HG02759 (cell line): Measurements from ENCODE around the gene NQO1.
"Not testable (repeated sequence)": the region's sequence is repeated elsewhere in the genome, so short reads cannot be mapped to it uniquely, and the experiment has no call there.

ENCODE experiments used
- ATAC-seq: cut with Tn5 transposase; IDR thresholded peaks from one replicate; pipeline ENCODE4 v1.9.1; 2021; ENCODE audit warnings: mild to moderate bottlenecking, moderate library complexity; ENCODE audit not compliant: unreplicated experiment

The NQO1 gene

GRCh38 chr16:69726313-69727060, at the start of gene NQO1:
Gene NQO1 (minus strand): TSS chr16:69726560. CDS start chr16:69726439, 121 bp downstream.
- ATAC-seq, result peak; percentile 99

GRCh38 chr16:69775563-69775962, 49.2 kb upstream of the NQO1 start:
- no peak for ATAC-seq

- ATAC-seq, result peak; percentile 79
These were observed 47.0 kb upstream of the NQO1 start for GRCh38 chr16:69773260-69773947.

- no peak for ATAC-seq
These were observed 45.2 kb upstream of the NQO1 start for GRCh38 chr16:69771651-69771967.

- no peak for ATAC-seq
These were observed 43.0 kb upstream of the NQO1 start for GRCh38 chr16:69769404-69769803.

- no peak for ATAC-seq
These were observed 42.3 kb upstream of the NQO1 start for GRCh38 chr16:69768666-69769065.

- no peak for ATAC-seq
These were observed 41.3 kb upstream of the NQO1 start for GRCh38 chr16:69767459-69768229.

GRCh38 chr16:69763599-69763942, 37.2 kb upstream of the NQO1 start:
- no peak for ATAC-seq

GRCh38 chr16:69762814-69763598, 36.6 kb upstream of the NQO1 start:
- peak; percentile 4 for ATAC-seq

- peak; percentile 90 for ATAC-seq
These were observed 35.8 kb upstream of the NQO1 start, which contains the start of gene WWP2 for GRCh38 chr16:69761983-69762813. Gene WWP2 (plus strand): TSS chr16:69762332. CDS start chr16:69787011, 24,679 bp downstream.

GRCh38 chr16:69757375-69757774, 31.0 kb upstream of the NQO1 start:
- not testable (repeated sequence) for ATAC-seq

- ATAC-seq, result no peak
These were observed 30.3 kb upstream of the NQO1 start for GRCh38 chr16:69756705-69757104.

- peak; percentile 98 for ATAC-seq
These were observed 28.3 kb upstream of the NQO1 start, which contains the start of gene NOB1 for GRCh38 chr16:69754469-69755310. Gene NOB1 (minus strand): TSS chr16:69754926. CDS start chr16:69754910, 16 bp downstream.

- no peak for ATAC-seq
These were observed 27.7 kb upstream of the NQO1 start for GRCh38 chr16:69754143-69754468.

GRCh38 chr16:69748694-69749345, 22.5 kb upstream of the NQO1 start:
- ATAC-seq, result no peak

GRCh38 chr16:69747115-69747514, 20.8 kb upstream of the NQO1 start:
- ATAC-seq, result no peak

- no peak for ATAC-seq
These were observed 19.6 kb upstream of the NQO1 start for GRCh38 chr16:69745959-69746358.

- ATAC-seq, result no peak
These were observed 18.9 kb upstream of the NQO1 start for GRCh38 chr16:69745232-69745612.
